GM10248 (cell line): ENCODE data around the gene SLC39A9.

Source experiments
- CTCF ChIA-PET: fragments of 300-600 bp; sonication (Branson Sonifier 250); formaldehyde crosslinking; extraction: SDS; loops from one replicate; lab custom pipeline; 2021; ENCODE audit warnings: antibody characterized with exemption; lab: Yijun Ruan, JAX
- POLR2A ChIA-PET: fragments of 350-650 bp; sonication (Branson Sonifier 250); formaldehyde crosslinking; extraction: SDS; loops from one replicate; lab custom pipeline; 2020; ENCODE audit warnings: antibody characterized with exemption; lab: Yijun Ruan, JAX
- DNase-seq: peaks from one replicate; pipeline ENCODE4 v3.0.0; 2012; ENCODE audit errors: extremely low spot score
- CTCF ChIP-seq: IDR thresholded peaks from 2 replicates; pipeline ENCODE4 v1.5.1; 2012; ENCODE audit warnings: mild to moderate bottlenecking, low read depth; ENCODE audit errors: extremely low read depth, missing control alignments, control extremely low read depth

SLC39A9 gene

GRCh38 chr14:69357544-69358200 lies 40.8 kb upstream of the SLC39A9 start:
- ChIA-PET POLR2A (interaction anchor here (1.3 kb wide), 1 partner anchor 10 kb away, joined by 4 read pairs; no protein-coding TSS in a partner anchor), CTCF (interaction anchor here (0.9 to 5.3 kb wide), 6 partner anchors 8 to 116 kb away, joined by 3 to 27 read pairs (median 5); no protein-coding TSS in a partner anchor)
- DNase-seq = no peak
- TF ChIP-seq CTCF = no peak

- peak; percentile 67 for DNase-seq
- ChIA-PET CTCF (interaction anchor here (0.8 to 5.3 kb wide), 5 partner anchors 7 to 21 kb away, joined by 3 to 27 read pairs (median 5); no protein-coding TSS in a partner anchor), POLR2A (interaction anchor here (1.3 kb wide), 1 partner anchor 10 kb away, joined by 4 read pairs; no protein-coding TSS in a partner anchor)
- no peak for TF ChIP-seq CTCF
Observed at GRCh38 chr14:69358233-69358963, 40.1 kb upstream of the SLC39A9 start.

GRCh38 chr14:69358966-69359365 lies 39.5 kb upstream of the SLC39A9 start:
- ChIA-PET POLR2A (no interaction called here), CTCF (interaction anchor here (0.8 to 5.3 kb wide), 5 partner anchors 8 to 21 kb away, joined by 3 to 27 read pairs (median 4); no protein-coding TSS in a partner anchor)
- TF ChIP-seq CTCF = no peak
- no peak for DNase-seq

- peak; percentile 51 for DNase-seq
- no peak for TF ChIP-seq CTCF
- ChIA-PET POLR2A (interaction anchor here (0.7 to 1.3 kb wide), 3 partner anchors 9 to 81 kb away, joined by 4 to 7 read pairs (median 4); no protein-coding TSS in a partner anchor), CTCF (interaction anchor here (0.7 to 2.2 kb wide), 7 partner anchors 10 to 117 kb away, joined by 3 to 10 read pairs (median 4); partner anchors contain the start of genes ERH and SLC39A9)
Observed at GRCh38 chr14:69360438-69361108, 37.9 kb upstream of the SLC39A9 start.

GRCh38 chr14:69363055-69363454 lies 35.4 kb upstream of the SLC39A9 start:
- DNase-seq = no peak
- CTCF ChIA-PET = interaction anchor here (0.8 to 2.9 kb wide), 5 partner anchors 10 to 102 kb away, joined by 3 to 10 read pairs (median 5); no protein-coding TSS in a partner anchor
- no peak for TF ChIP-seq CTCF
- POLR2A ChIA-PET = interaction anchor here (0.6 kb wide), 1 partner anchor 43 kb away, joined by 6 read pairs; no protein-coding TSS in a partner anchor
